ENCODE data around the gene PALLD. TPM values are rescaled to one million over a fixed set of nuclear protein-coding genes. Genes with fewer than 3 reads are reported as not detected.

Gene PALLD
- total RNA-seq, 1 experiment from 2014 or later: 26.7 TPM

DNA sequence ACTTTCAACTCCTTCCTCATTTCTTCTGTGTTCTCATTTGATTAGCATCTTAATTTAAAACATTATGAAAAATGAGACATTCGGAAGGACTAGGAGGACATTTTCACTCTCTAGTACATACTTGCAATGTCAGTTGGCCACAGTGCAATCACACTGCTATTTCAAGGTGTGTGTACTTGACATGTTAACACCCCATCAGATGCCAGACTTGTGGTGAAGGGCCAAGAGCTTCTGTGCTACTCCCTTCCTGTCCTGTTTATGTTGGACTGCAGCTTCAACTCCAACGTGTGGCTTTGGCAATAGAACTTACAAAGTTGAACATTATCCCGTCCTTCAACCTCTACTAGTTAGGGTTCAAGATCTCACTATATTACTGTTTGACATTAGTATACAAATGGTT, 221.0 kb downstream of the PALLD start:
- Histone ChIP-seq H3F3A (ENCODE audit: low read length, unreplicated experiment) (no peaks in the 10 kb centered on the region), H3K4me3 (ENCODE audit: low read length) (no peak overlapping the region), H3K9me2 (replicated peaks; ENCODE audit: low read length) (no peaks in the 10 kb centered on the region), H2AFZ (ENCODE audit: low read length) (no peak overlapping the region), H3K79me2 (ENCODE audit: low read length) (no peaks in the 10 kb centered on the region), H3K9me3 (ENCODE audit: low read length) (no peaks in the 10 kb centered on the region), H4K20me1 (ENCODE audit: low read length) (no peaks in the 10 kb centered on the region), H3K4me1 (ENCODE audit: insufficient read depth, low read length) (0 out of 2 replicates have a peak, but pooled peaks cover 2% of the 10 kb centered on the region), H3K36me3 (ENCODE audit: low read depth, low read length) (0 out of 2 replicates have a peak, but pooled peaks cover 3% of the 10 kb centered on the region), H3K9ac (ENCODE audit: low read length) (no peak overlapping the region), H3K4me2 (ENCODE audit: low read length) (no peak overlapping the region), H3K27me3 (ENCODE audit: low read length) (no peaks in the 10 kb centered on the region), H3K27ac (ENCODE audit: low read length) (no peak overlapping the region)
- no TSS peak for BruUV-seq (replicated peaks)
- ATAC-seq (no peak), DNase-seq (no peak)
- ChIA-PET POLR2A (ENCODE audit: unreplicated experiment) (no interaction called here), CTCF (no interaction called here)
- TF ChIP-seq EZH2 (IDR thresholded peaks at IDR 0.05; ENCODE audit: low read length, unreplicated experiment) (no peak), EZH2phosphoT487 (IDR thresholded peaks at IDR 0.05; ENCODE audit: borderline replicate concordance, low read length) (no peak)
- TF ChIP-seq, protein P1, sequence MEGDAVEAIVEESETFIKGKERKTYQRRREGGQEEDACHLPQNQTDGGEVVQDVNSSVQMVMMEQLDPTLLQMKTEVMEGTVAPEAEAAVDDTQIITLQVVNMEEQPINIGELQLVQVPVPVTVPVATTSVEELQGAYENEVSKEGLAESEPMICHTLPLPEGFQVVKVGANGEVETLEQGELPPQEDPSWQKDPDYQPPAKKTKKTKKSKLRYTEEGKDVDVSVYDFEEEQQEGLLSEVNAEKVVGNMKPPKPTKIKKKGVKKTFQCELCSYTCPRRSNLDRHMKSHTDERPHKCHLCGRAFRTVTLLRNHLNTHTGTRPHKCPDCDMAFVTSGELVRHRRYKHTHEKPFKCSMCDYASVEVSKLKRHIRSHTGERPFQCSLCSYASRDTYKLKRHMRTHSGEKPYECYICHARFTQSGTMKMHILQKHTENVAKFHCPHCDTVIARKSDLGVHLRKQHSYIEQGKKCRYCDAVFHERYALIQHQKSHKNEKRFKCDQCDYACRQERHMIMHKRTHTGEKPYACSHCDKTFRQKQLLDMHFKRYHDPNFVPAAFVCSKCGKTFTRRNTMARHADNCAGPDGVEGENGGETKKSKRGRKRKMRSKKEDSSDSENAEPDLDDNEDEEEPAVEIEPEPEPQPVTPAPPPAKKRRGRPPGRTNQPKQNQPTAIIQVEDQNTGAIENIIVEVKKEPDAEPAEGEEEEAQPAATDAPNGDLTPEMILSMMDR (conservative IDR thresholded peaks at IDR 0.05; ENCODE audit: low read depth, low read length): no peak
- intact Hi-C loops (cut with micrococcal nuclease): no loop called here

DNA sequence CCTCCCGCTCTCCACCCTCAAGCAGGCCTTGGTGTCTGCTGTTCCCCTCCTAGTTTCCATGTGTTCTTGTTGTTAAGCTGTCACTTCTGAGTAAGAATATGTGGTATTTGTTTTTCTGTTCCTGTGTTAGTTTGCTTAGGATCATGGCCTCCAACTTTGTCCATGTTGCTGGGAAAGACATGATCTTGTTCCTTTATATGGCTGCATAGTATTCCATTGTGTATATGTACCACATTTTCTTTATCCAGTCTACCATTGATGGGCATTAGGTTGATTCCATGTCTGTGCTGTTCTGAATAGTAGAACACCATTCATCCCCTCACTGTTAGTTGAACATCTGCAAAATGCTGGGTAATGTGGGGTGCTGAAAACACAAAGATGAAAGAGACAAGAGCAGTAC, 222.9 kb downstream of the PALLD start:
- Histone ChIP-seq H3K36me3 (ENCODE audit: low read depth, low read length) (no peaks in the 10 kb centered on the region), H3K9me2 (replicated peaks; ENCODE audit: low read length) (no peaks in the 10 kb centered on the region), H4K20me1 (ENCODE audit: low read length) (no peaks in the 10 kb centered on the region), H3K9ac (ENCODE audit: low read length) (no peak overlapping the region), H3K27ac (ENCODE audit: low read length) (no peak overlapping the region), H3F3A (ENCODE audit: low read length, unreplicated experiment) (no peaks in the 10 kb centered on the region), H3K4me1 (ENCODE audit: insufficient read depth, low read length) (0 out of 2 replicates have a peak, but pooled peaks cover 4% of the 10 kb centered on the region), H2AFZ (ENCODE audit: low read length) (no peak overlapping the region), H3K9me3 (ENCODE audit: low read length) (no peaks in the 10 kb centered on the region), H3K27me3 (ENCODE audit: low read length) (no peaks in the 10 kb centered on the region), H3K79me2 (ENCODE audit: low read length) (no peaks in the 10 kb centered on the region), H3K4me3 (ENCODE audit: low read length) (no peak overlapping the region), H3K4me2 (ENCODE audit: low read length) (no peak overlapping the region)
- DNase-seq (no peak), ATAC-seq (no peak)
- ChIA-PET CTCF (no interaction called here), POLR2A (ENCODE audit: unreplicated experiment) (no interaction called here)
- no TSS peak for BruUV-seq (replicated peaks)
- TF ChIP-seq, protein P1 (conservative IDR thresholded peaks at IDR 0.05; ENCODE audit: low read depth, low read length): no peak
- no peak for TF ChIP-seq EZH2 (IDR thresholded peaks at IDR 0.05; ENCODE audit: low read length, unreplicated experiment)
- no peak for TF ChIP-seq EZH2phosphoT487 (IDR thresholded peaks at IDR 0.05; ENCODE audit: borderline replicate concordance, low read length)
- intact Hi-C loops (cut with micrococcal nuclease): no loop called here

DNA sequence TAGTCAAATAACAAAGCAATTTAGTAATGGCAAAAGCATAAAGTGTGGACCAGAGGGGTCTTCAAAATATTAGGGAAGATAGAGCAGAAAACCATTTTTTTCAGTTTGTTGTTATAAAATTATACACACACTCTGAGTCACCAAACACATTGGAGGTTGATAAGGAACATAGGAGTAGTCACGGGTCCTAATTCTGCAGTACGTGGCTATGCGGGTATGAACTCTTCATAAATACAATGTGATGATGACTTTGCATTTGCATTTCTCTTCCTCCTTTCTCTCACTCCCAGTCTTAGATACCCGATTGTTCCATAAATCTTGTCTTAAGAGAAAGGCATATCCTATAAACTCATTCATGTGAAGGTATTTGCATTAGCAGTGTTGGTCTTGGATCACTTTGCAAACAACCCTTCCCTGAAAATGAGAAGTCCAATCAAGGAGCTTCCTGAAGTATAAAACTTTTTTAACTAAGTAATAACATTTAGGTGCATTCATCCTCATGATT, 223.6 kb downstream of the PALLD start:
- H3K9me3 ChIP-seq (ENCODE audit: low read length): no peaks in the 10 kb centered on the region
- no peak overlapping the region for H3K4me3 ChIP-seq (ENCODE audit: low read length)
- no peaks in the 10 kb centered on the region for H3K36me3 ChIP-seq (ENCODE audit: low read depth, low read length)
- H4K20me1 ChIP-seq (ENCODE audit: low read length): no peaks in the 10 kb centered on the region
- ATAC-seq: no peak
- no peaks in the 10 kb centered on the region for H3F3A ChIP-seq (ENCODE audit: low read length, unreplicated experiment)
- ChIA-PET CTCF (interaction anchor here (0.6 kb wide), 1 partner anchor 203 kb away, joined by 3 read pairs; no protein-coding TSS in a partner anchor), POLR2A (ENCODE audit: unreplicated experiment) (no interaction called here)
- 0 out of 2 replicates have a peak, but pooled peaks cover 4% of the 10 kb centered on the region for H3K4me1 ChIP-seq (ENCODE audit: insufficient read depth, low read length)
- no peaks in the 10 kb centered on the region for H3K9me2 ChIP-seq (replicated peaks; ENCODE audit: low read length)
- BruUV-seq (replicated peaks): no TSS peak
- TF ChIP-seq, protein P1 (conservative IDR thresholded peaks at IDR 0.05; ENCODE audit: low read depth, low read length): no peak
- TF ChIP-seq EZH2 (IDR thresholded peaks at IDR 0.05; ENCODE audit: low read length, unreplicated experiment) (no peak), EZH2phosphoT487 (IDR thresholded peaks at IDR 0.05; ENCODE audit: borderline replicate concordance, low read length) (no peak)
- no peak for DNase-seq
- no peak overlapping the region for H3K4me2 ChIP-seq (ENCODE audit: low read length)
- intact Hi-C loops (cut with micrococcal nuclease): no loop called here
- H3K27me3 ChIP-seq (ENCODE audit: low read length): no peaks in the 10 kb centered on the region
- H3K27ac ChIP-seq (ENCODE audit: low read length): no peak overlapping the region
- H2AFZ ChIP-seq (ENCODE audit: low read length): no peak overlapping the region
- H3K9ac ChIP-seq (ENCODE audit: low read length): no peak overlapping the region
- H3K79me2 ChIP-seq (ENCODE audit: low read length): no peaks in the 10 kb centered on the region
